Measurements from ENCODE around the gene DALRD3.

The DALRD3 gene

GRCh38 chr3:49006408-49007067 is 11.8 kb downstream of the DALRD3 start:
- Histone ChIP-seq H2BK5ac (ENCODE audit: low read depth, low read length, poor library complexity, severe bottlenecking) (peak overlapping the region; percentile 14), H3K4ac (ENCODE audit: low read depth in 1 of 2, low read length in 2 of 2) (peak overlapping the region; percentile 89 to 95), H2BK12ac (ENCODE audit: low read length in 2 of 2) (peak overlapping the region in 1 of 2 experiments; percentile 64), H4K8ac (ENCODE audit: low read length) (peak overlapping the region; percentile 96), H4K91ac (ENCODE audit: low read length) (peak overlapping the region; percentile 94), H3K9me3 (ENCODE audit: control insufficient read depth, low read length) (no peaks in the 10 kb centered on the region), H3K14ac (ENCODE audit: low read length in 2 of 2) (peak overlapping the region in 1 of 2 experiments; percentile 68), H3K36me3 (ENCODE audit: control insufficient read depth in 1 of 2, insufficient read depth in 2 of 2, low read depth in 1 of 2, low read length in 2 of 2) (peaks cover 6 to 17% of the 10 kb centered on the region in 2 experiments), H3K23ac (ENCODE audit: low read length in 2 of 2) (peak overlapping the region in 1 of 2 experiments; percentile 20), H3K27ac (ENCODE audit: low read length, poor library complexity, severe bottlenecking) (peak overlapping the region; percentile 55), H2AFZ (ENCODE audit: low read depth, low read length) (no peak overlapping the region), H2BK120ac (ENCODE audit: low read depth, low read length) (no peak overlapping the region), H3K9ac (ENCODE audit: low read length) (peak overlapping the region; percentile 96), H3K4me3 (ENCODE audit: insufficient read depth in 1 of 2, low read depth in 1 of 2, low read length in 2 of 2) (peak overlapping the region; percentile 60 to 87), H3K4me1 (ENCODE audit: control insufficient read depth, insufficient read depth, low read depth, low read length) (peaks cover 17% of the 10 kb centered on the region), H3K18ac (ENCODE audit: low read depth in 1 of 2, low read length in 2 of 2) (peak overlapping the region; percentile 68 to 89), H3K27me3 (ENCODE audit: control insufficient read depth in 1 of 2, insufficient read depth in 1 of 2, low read length in 2 of 2) (no peaks in the 10 kb centered on the region), H3K4me2 (ENCODE audit: low read length, poor library complexity, severe bottlenecking) (peak overlapping the region; percentile 86), H2BK15ac (ENCODE audit: low read depth, poor library complexity, severe bottlenecking) (peak overlapping the region; percentile 60), H3K79me1 (replicated peaks; ENCODE audit: low read length, poor library complexity, severe bottlenecking) (peaks cover 6% of the 10 kb centered on the region), H2AK5ac (ENCODE audit: low read length, severe bottlenecking) (peak overlapping the region; percentile 92)
- WGBS = 6% methylated on average over 31 of the region's 32 CpGs
- DNase-seq = peak; percentile 65

GRCh38 chr3:49005998-49006397 is 12.4 kb downstream of the DALRD3 start:
- peak overlapping the region; percentile 89 to 95 for H3K4ac ChIP-seq (ENCODE audit: low read depth in 1 of 2, low read length in 2 of 2)
- H3K79me1 ChIP-seq (replicated peaks; ENCODE audit: low read length, poor library complexity, severe bottlenecking) = peaks cover 6% of the 10 kb centered on the region
- H3K9ac ChIP-seq (ENCODE audit: low read length) = peak overlapping the region; percentile 96
- H3K27me3 ChIP-seq (ENCODE audit: control insufficient read depth in 1 of 2, insufficient read depth in 1 of 2, low read length in 2 of 2) = no peaks in the 10 kb centered on the region
- no peak overlapping the region for H3K23ac ChIP-seq (ENCODE audit: low read length in 2 of 2)
- no peak for DNase-seq
- peak overlapping the region; percentile 94 for H4K91ac ChIP-seq (ENCODE audit: low read length)
- H4K8ac ChIP-seq (ENCODE audit: low read length) = peak overlapping the region; percentile 96
- H3K18ac ChIP-seq (ENCODE audit: low read depth in 1 of 2, low read length in 2 of 2) = peak overlapping the region; percentile 68 to 89
- H2BK15ac ChIP-seq (ENCODE audit: low read depth, poor library complexity, severe bottlenecking) = peak overlapping the region; percentile 1
- no peak overlapping the region for H2BK5ac ChIP-seq (ENCODE audit: low read depth, low read length, poor library complexity, severe bottlenecking)
- H2BK12ac ChIP-seq (ENCODE audit: low read length in 2 of 2) = peak overlapping the region in 1 of 2 experiments; percentile 64
- H2BK120ac ChIP-seq (ENCODE audit: low read depth, low read length) = no peak overlapping the region
- H3K4me1 ChIP-seq (ENCODE audit: control insufficient read depth, insufficient read depth, low read depth, low read length) = peaks cover 17% of the 10 kb centered on the region
- peaks cover 4 to 13% of the 10 kb centered on the region in 2 experiments for H3K36me3 ChIP-seq (ENCODE audit: control insufficient read depth in 1 of 2, insufficient read depth in 2 of 2, low read depth in 1 of 2, low read length in 2 of 2)
- 96% methylated on average over 5 of the region's 5 CpGs for WGBS
- H3K4me2 ChIP-seq (ENCODE audit: low read length, poor library complexity, severe bottlenecking) = peak overlapping the region; percentile 86
- H2AFZ ChIP-seq (ENCODE audit: low read depth, low read length) = no peak overlapping the region
- H3K4me3 ChIP-seq (ENCODE audit: insufficient read depth in 1 of 2, low read depth in 1 of 2, low read length in 2 of 2) = peak overlapping the region; percentile 60 to 87
- H3K27ac ChIP-seq (ENCODE audit: low read length, poor library complexity, severe bottlenecking) = peak overlapping the region; percentile 11
- H3K9me3 ChIP-seq (ENCODE audit: control insufficient read depth, low read length) = no peaks in the 10 kb centered on the region
- peak overlapping the region; percentile 92 for H2AK5ac ChIP-seq (ENCODE audit: low read length, severe bottlenecking)
- peak overlapping the region in 1 of 2 experiments; percentile 61 for H3K14ac ChIP-seq (ENCODE audit: low read length in 2 of 2)

- no peak overlapping the region for H2AK5ac ChIP-seq (ENCODE audit: low read length, severe bottlenecking)
- no peak overlapping the region for H2BK15ac ChIP-seq (ENCODE audit: low read depth, poor library complexity, severe bottlenecking)
- no peak overlapping the region for H3K14ac ChIP-seq (ENCODE audit: low read length in 2 of 2)
- H3K27me3 ChIP-seq (ENCODE audit: control insufficient read depth in 1 of 2, insufficient read depth in 1 of 2, low read length in 2 of 2) = no peaks in the 10 kb centered on the region
- H2BK12ac ChIP-seq (ENCODE audit: low read length in 2 of 2) = no peak overlapping the region
- H4K91ac ChIP-seq (ENCODE audit: low read length) = no peak overlapping the region
- H2BK120ac ChIP-seq (ENCODE audit: low read depth, low read length) = no peak overlapping the region
- H3K27ac ChIP-seq (ENCODE audit: low read length, poor library complexity, severe bottlenecking) = no peak overlapping the region
- 95% methylated on average over 3 of the region's 3 CpGs for WGBS
- no peaks in the 10 kb centered on the region for H3K9me3 ChIP-seq (ENCODE audit: control insufficient read depth, low read length)
- no peak overlapping the region for H3K4me3 ChIP-seq (ENCODE audit: insufficient read depth in 1 of 2, low read depth in 1 of 2, low read length in 2 of 2)
- H3K36me3 ChIP-seq (ENCODE audit: control insufficient read depth in 1 of 2, insufficient read depth in 2 of 2, low read depth in 1 of 2, low read length in 2 of 2) = peaks cover 4 to 13% of the 10 kb centered on the region in 2 experiments
- H3K4me2 ChIP-seq (ENCODE audit: low read length, poor library complexity, severe bottlenecking) = no peak overlapping the region
- no peak for DNase-seq
- peaks cover 19% of the 10 kb centered on the region for H3K4me1 ChIP-seq (ENCODE audit: control insufficient read depth, insufficient read depth, low read depth, low read length)
- no peak overlapping the region for H3K23ac ChIP-seq (ENCODE audit: low read length in 2 of 2)
- H4K8ac ChIP-seq (ENCODE audit: low read length) = no peak overlapping the region
- H3K18ac ChIP-seq (ENCODE audit: low read depth in 1 of 2, low read length in 2 of 2) = no peak overlapping the region
- no peak overlapping the region for H3K4ac ChIP-seq (ENCODE audit: low read depth in 1 of 2, low read length in 2 of 2)
- no peak overlapping the region for H2BK5ac ChIP-seq (ENCODE audit: low read depth, low read length, poor library complexity, severe bottlenecking)
- H3K79me1 ChIP-seq (replicated peaks; ENCODE audit: low read length, poor library complexity, severe bottlenecking) = peaks cover 6% of the 10 kb centered on the region
- H3K9ac ChIP-seq (ENCODE audit: low read length) = no peak overlapping the region
- H2AFZ ChIP-seq (ENCODE audit: low read depth, low read length) = no peak overlapping the region
Measured at GRCh38 chr3:49005303-49005680, 13.1 kb downstream of the DALRD3 start.

- Histone ChIP-seq H2AFZ (ENCODE audit: low read depth, low read length) (no peak overlapping the region), H4K91ac (ENCODE audit: low read length) (peak overlapping the region; percentile 2), H3K18ac (ENCODE audit: low read depth in 1 of 2, low read length in 2 of 2) (no peak overlapping the region), H2AK5ac (ENCODE audit: low read length, severe bottlenecking) (no peak overlapping the region), H3K36me3 (ENCODE audit: control insufficient read depth in 1 of 2, insufficient read depth in 2 of 2, low read depth in 1 of 2, low read length in 2 of 2) (peaks cover 4 to 10% of the 10 kb centered on the region in 2 experiments), H3K4me2 (ENCODE audit: low read length, poor library complexity, severe bottlenecking) (no peak overlapping the region), H3K27ac (ENCODE audit: low read length, poor library complexity, severe bottlenecking) (no peak overlapping the region), H2BK5ac (ENCODE audit: low read depth, low read length, poor library complexity, severe bottlenecking) (no peak overlapping the region), H3K23ac (ENCODE audit: low read length in 2 of 2) (no peak overlapping the region), H3K4me1 (ENCODE audit: control insufficient read depth, insufficient read depth, low read depth, low read length) (peaks cover 18% of the 10 kb centered on the region), H2BK15ac (ENCODE audit: low read depth, poor library complexity, severe bottlenecking) (no peak overlapping the region), H3K4ac (ENCODE audit: low read depth in 1 of 2, low read length in 2 of 2) (no peak overlapping the region), H2BK120ac (ENCODE audit: low read depth, low read length) (no peak overlapping the region), H3K4me3 (ENCODE audit: insufficient read depth in 1 of 2, low read depth in 1 of 2, low read length in 2 of 2) (no peak overlapping the region), H3K27me3 (ENCODE audit: control insufficient read depth in 1 of 2, insufficient read depth in 1 of 2, low read length in 2 of 2) (no peaks in the 10 kb centered on the region), H3K14ac (ENCODE audit: low read length in 2 of 2) (no peak overlapping the region), H4K8ac (ENCODE audit: low read length) (no peak overlapping the region), H3K9ac (ENCODE audit: low read length) (no peak overlapping the region), H2BK12ac (ENCODE audit: low read length in 2 of 2) (no peak overlapping the region), H3K79me1 (replicated peaks; ENCODE audit: low read length, poor library complexity, severe bottlenecking) (peaks cover 6% of the 10 kb centered on the region), H3K9me3 (ENCODE audit: control insufficient read depth, low read length) (no peaks in the 10 kb centered on the region)
- 96% methylated on average over 14 of the region's 16 CpGs for WGBS
- no peak for DNase-seq
Measured at GRCh38 chr3:49004352-49005302, 13.8 kb downstream of the DALRD3 start.

Measured in mesenchymal stem cell (in vitro differentiated cells and primary cell).